K562 (cell line): Measurements from ENCODE around the gene NLRP6. TPM values are rescaled to one million over a fixed set of nuclear protein-coding genes. Genes with fewer than 3 reads are reported as not detected.
A peak's percentile ranks its signal among the peaks of the same experiment; 100 is the strongest.

Experiments used
- CBX5 ChIP-seq: IDR thresholded peaks from 2 replicates; pipeline ENCODE4 v1.6.1; 2014; ENCODE audit warnings: low read depth, borderline replicate concordance
- CC2D1A ChIP-seq: fragments of 450-650 bp; IDR thresholded peaks from 2 replicates; pipeline ENCODE4 v1.6.1; 2017; ENCODE audit warnings: mild to moderate bottlenecking
- CTBP1 ChIP-seq: fragments of 450-650 bp; IDR thresholded peaks from 2 replicates; pipeline ENCODE4 v1.6.1; 2016; ENCODE audit warnings: borderline replicate concordance
- DACH1 ChIP-seq: fragments of 450-650 bp; IDR thresholded peaks from 2 replicates; pipeline ENCODE4 v1.6.1; 2018; ENCODE audit not compliant: partially characterized antibody
- DPF2 ChIP-seq: fragments of 450-650 bp; IDR thresholded peaks from 2 replicates; pipeline ENCODE4 v1.6.1; 2016
- FOXM1 ChIP-seq, 2 experiments: fragments of 450-650 bp in 1 of 2; sonication (generic) in 1 of 2; formaldehyde crosslinking in 1 of 2; IDR thresholded peaks; 2 replicates each; pipeline versions ENCODE4 v1.6.1 to v1.9.0; 2017 to 2022; ENCODE audit warnings: low read depth in 2 of 2, mild to moderate bottlenecking in 2 of 2, missing genetic modification reagents in 1 of 2, moderate library complexity in 1 of 2
- GTF2B ChIP-seq: IDR thresholded peaks from 2 replicates; pipeline ENCODE4 v1.6.1; 2011; ENCODE audit not compliant: insufficient read length; ENCODE audit errors: extremely low read depth
- HLTF ChIP-seq: fragments of 450-650 bp; IDR thresholded peaks from 2 replicates; pipeline ENCODE4 v1.6.1; 2016
- LARP7 ChIP-seq: fragments of 450-650 bp; IDR thresholded peaks from 2 replicates; pipeline ENCODE4 v1.6.1; 2016
- MEF2A ChIP-seq: IDR thresholded peaks from 2 replicates; pipeline ENCODE4 v1.6.1; 2011; ENCODE audit warnings: low read depth, mild to moderate bottlenecking, low read length, moderate library complexity; ENCODE audit not compliant: control insufficient read depth
- MLLT1 ChIP-seq, 2 experiments: fragments of 450-650 bp; IDR thresholded peaks; 2 replicates each; pipeline ENCODE4 v1.6.1; 2016
- MTA3 ChIP-seq: fragments of 450-650 bp; formaldehyde crosslinking; IDR thresholded peaks from 2 replicates; pipeline ENCODE4 v1.6.1; 2017; ENCODE audit warnings: mild to moderate bottlenecking, borderline replicate concordance
- PHB ChIP-seq: fragments of 250-450 bp; sonication (Bioruptor Pico); IDR thresholded peaks from 2 replicates; pipeline ENCODE4 v1.5.0; 2021
- PTBP1 ChIP-seq: fragments of 200-400 bp; formaldehyde crosslinking; IDR thresholded peaks from 2 replicates; pipeline ENCODE4 v1.6.1; 2017; ENCODE audit warnings: low read depth, low read length
- SMAD3 ChIP-seq: fragments of 450-650 bp; formaldehyde crosslinking; conservative IDR thresholded peaks from 2 replicates; pipeline ENCODE4 v1.4.0; 2020; ENCODE audit warnings: mild to moderate bottlenecking
- TAF9B ChIP-seq: fragments of 450-650 bp; IDR thresholded peaks from 2 replicates; pipeline ENCODE4 v1.6.1; 2018; ENCODE audit warnings: mild to moderate bottlenecking; ENCODE audit not compliant: partially characterized antibody
- TCF3 ChIP-seq: sonication (generic); formaldehyde crosslinking; IDR thresholded peaks from 2 replicates; pipeline ENCODE4 v1.4.0; 2020; ENCODE audit warnings: mild to moderate bottlenecking, missing genetic modification reagents
- TRIM24 ChIP-seq, 2 experiments: fragments of 450-650 bp; IDR thresholded peaks; 2 replicates each; pipeline ENCODE4 v1.6.1; 2016
- ZFX ChIP-seq: sonication (generic); formaldehyde crosslinking; IDR thresholded peaks from 2 replicates; pipeline ENCODE4 v1.8.0; 2022; ENCODE audit warnings: mild to moderate bottlenecking, missing genetic modification reagents, moderate library complexity
- ZHX1 ChIP-seq: fragments of 150-350 bp; conservative IDR thresholded peaks from 2 replicates; pipeline ENCODE4 v1.6.1; 2014; ENCODE audit warnings: low read length
- ZNF165 ChIP-seq: fragments of 250-450 bp; sonication (Bioruptor Pico); IDR thresholded peaks from 2 replicates; pipeline ENCODE4 v1.4.0; 2020; ENCODE audit warnings: borderline replicate concordance
- ZNF175 ChIP-seq: fragments of 200-800 bp; sonication (Bioruptor generic); IDR thresholded peaks from 2 replicates; pipeline ENCODE4 v1.6.1; 2016; ENCODE audit warnings: low read depth, mild to moderate bottlenecking, missing genetic modification characterization, missing compliant biosample characterization
- ZNF639 ChIP-seq, 2 experiments: fragments of 200-800 bp in 1 of 2; sonication (Bioruptor generic) in 1 of 2; sonication (generic) in 1 of 2; formaldehyde crosslinking in 1 of 2; IDR thresholded peaks in 1 of 2; conservative IDR thresholded peaks in 1 of 2; 2 replicates each; pipeline versions ENCODE4 v1.5.0 to v1.6.1; 2016 to 2020; ENCODE audit warnings: missing compliant biosample characterization in 1 of 2, missing genetic modification characterization in 1 of 2, missing genetic modification reagents in 1 of 2
- polyA plus RNA-seq, 8 experiments: library from polyadenylated mRNA; depleted of rRNA in 4 of 8; stranded (reverse) in 5 of 8; unstranded in 3 of 8; fragments of >200 nt; fragmentation: Nextera tagmentation in 2 of 8; fragmentation: Illumina TruSeq in 1 of 8; extraction: Ambion mirVana in 2 of 8; extraction: Trizol in 1 of 8; gene quantifications; 2 replicates each; pipeline versions ENCODE4 v1.2.1 to v1.2.3, GENCODE V29; 2011 to 2014; ENCODE audit warnings: inconsistent platforms in 1 of 8, missing spikeins in 1 of 8
- total RNA-seq, 7 experiments: library from RNA; depleted of rRNA in 6 of 7; stranded (reverse); fragments of >200 nt in 6 of 7; fragmentation: Illumina TruSeq in 2 of 7; extraction: Trizol in 2 of 7; gene quantifications; 2 replicates each; pipeline versions ENCODE4 v1.2.1 to v1.2.3, GENCODE V29; 2011 to 2021; ENCODE audit warnings: low replicate concordance in 1 of 7

Gene NLRP6
- total and polyA plus RNA-seq, 9 of the 15 experiments (the other 6 are each of a cell fraction or from before 2014, with no cell fraction given) = 0.03 to 0.18 (median 0.15) TPM; not detected in 5

- TF ChIP-seq ZNF639 (CRISPR knock-in tag; conservative IDR thresholded peaks at IDR 0.05 in 1 of 2, IDR thresholded peaks at IDR 0.05 in 1 of 2) (peak in 1 of 2 experiments; percentile 66; a peak in 1 of 4 replicates), CC2D1A (0 out of 2 replicates have a peak, but pooled peaks have one; percentile 23), SMAD3 (CRISPR knock-in tag) (no peak), DPF2 (peak; percentile 63), DACH1 (no peak), HLTF (no peak), ZFX (CRISPR knock-in tag) (peak; percentile 93), MTA3 (no peak; the same call in 1 of the 2 replicates), FOXM1 (IDR thresholded peaks at IDR 0.05; ENCODE audit: low read depth) (peak; percentile 40; the same call in 1 of the 2 replicates), FOXM1 (CRISPR knock-in tag; IDR thresholded peaks at IDR 0.05; ENCODE audit: low read depth) (no peak), PTBP1 (no peak), ZNF175 (CRISPR knock-in tag) (no peak), MLLT1 (IDR thresholded peaks at IDR 0.05) (peak; percentile 29 to 51; a peak in 2 of 4 replicates), MEF2A (no peak), ZHX1 (no peak), ZNF165 (CRISPR knock-in tag) (peak; percentile 81; the same call in 1 of the 2 replicates), TRIM24 (IDR thresholded peaks at IDR 0.05) (peak in 1 of 2 experiments; percentile 89; a peak in 2 of 4 replicates), LARP7 (no peak; the same call in 1 of the 2 replicates), PHB (CRISPR knock-in tag) (no peak), CTBP1 (no peak; the same call in 1 of the 2 replicates), TCF3 (no peak), TAF9B (no peak), GTF2B (no peak), CBX5 (no peak)
These were observed 42.0 kb upstream of the NLRP6 start, which contains the start of gene SIRT3 (continued) for GRCh38 chr11:235997-236773.
